ENCODE measurements around the gene PNPLA7.

DNA sequence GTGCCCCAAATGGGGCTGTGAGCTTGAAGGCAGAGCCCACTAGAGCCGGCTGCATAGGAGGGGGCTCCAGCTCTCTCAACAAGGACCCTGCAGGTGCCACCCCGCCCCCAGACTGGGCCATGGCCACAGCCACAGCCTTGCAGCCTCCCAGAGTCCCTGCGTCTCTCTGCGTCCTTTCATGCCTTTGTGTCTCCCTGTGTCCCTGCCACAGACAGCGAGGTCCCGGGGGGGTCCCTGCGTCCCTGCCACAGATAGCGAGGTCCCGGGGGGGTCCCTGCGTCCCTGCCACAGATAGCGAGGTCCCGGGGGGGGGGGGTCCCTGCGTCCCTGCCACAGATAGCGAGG is 120.7 kb downstream of the PNPLA7 start:
- TF ChIP-seq ZNF589 (CRISPR knock-in tag; conservative IDR thresholded peaks at IDR 0.05) (no peak), ESRRA (CRISPR knock-in tag; IDR thresholded peaks at IDR 0.05; ENCODE audit: low read depth) (no peak), RBM39 (IDR thresholded peaks at IDR 0.05; ENCODE audit: low read depth, low read length, poor library complexity, severe bottlenecking) (no peak)
- TF ChIP-seq, protein P1, sequence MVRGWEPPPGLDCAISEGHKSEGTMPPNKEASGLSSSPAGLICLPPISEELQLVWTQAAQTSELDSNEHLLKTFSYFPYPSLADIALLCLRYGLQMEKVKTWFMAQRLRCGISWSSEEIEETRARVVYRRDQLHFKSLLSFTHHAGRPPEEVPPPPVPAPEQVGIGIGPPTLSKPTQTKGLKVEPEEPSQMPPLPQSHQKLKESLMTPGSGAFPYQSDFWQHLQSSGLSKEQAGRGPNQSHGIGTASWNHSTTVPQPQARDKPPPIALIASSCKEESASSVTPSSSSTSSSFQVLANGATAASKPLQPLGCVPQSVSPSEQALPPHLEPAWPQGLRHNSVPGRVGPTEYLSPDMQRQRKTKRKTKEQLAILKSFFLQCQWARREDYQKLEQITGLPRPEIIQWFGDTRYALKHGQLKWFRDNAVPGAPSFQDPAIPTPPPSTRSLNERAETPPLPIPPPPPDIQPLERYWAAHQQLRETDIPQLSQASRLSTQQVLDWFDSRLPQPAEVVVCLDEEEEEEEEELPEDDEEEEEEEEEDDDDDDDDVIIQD (CRISPR knock-in tag; IDR thresholded peaks at IDR 0.05; ENCODE audit: low read depth): no peak

Measured in HepG2 (cell line).